K562 (cell line): ENCODE data around the gene MED29. TPM values are rescaled to one million over a fixed set of nuclear protein-coding genes. Genes with fewer than 3 reads are reported as not detected.

Source experiments
- BRD9 ChIP-seq: fragments of 450-650 bp; IDR thresholded peaks from 2 replicates; pipeline ENCODE4 v1.6.1; 2018; ENCODE audit warnings: low read depth; ENCODE audit not compliant: partially characterized antibody
- JUNB ChIP-seq: fragments of 450-650 bp; formaldehyde crosslinking; conservative IDR thresholded peaks from 2 replicates; pipeline ENCODE4 v1.4.0; 2020; ENCODE audit warnings: mild to moderate bottlenecking
- NR1H2 ChIP-seq: sonication (generic); formaldehyde crosslinking; IDR thresholded peaks from 2 replicates; pipeline ENCODE4 v1.4.0; 2020; ENCODE audit warnings: mild to moderate bottlenecking, missing genetic modification reagents
- POU5F1 ChIP-seq: fragments of 150-350 bp; IDR thresholded peaks from 2 replicates; pipeline ENCODE4 v1.6.1; 2014; ENCODE audit warnings: borderline replicate concordance, low read length, low read depth, mild to moderate bottlenecking; ENCODE audit not compliant: partially characterized antibody
- SMARCE1 ChIP-seq: fragments of 450-650 bp; IDR thresholded peaks from 2 replicates; pipeline ENCODE4 v1.7.1; 2016; ENCODE audit warnings: mild to moderate bottlenecking
- STAT5A ChIP-seq: IDR thresholded peaks from 2 replicates; pipeline ENCODE4 v1.6.1; 2012; ENCODE audit warnings: low read length, inconsistent platforms, borderline replicate concordance
- TAF9B ChIP-seq: fragments of 450-650 bp; IDR thresholded peaks from 2 replicates; pipeline ENCODE4 v1.6.1; 2018; ENCODE audit warnings: mild to moderate bottlenecking; ENCODE audit not compliant: partially characterized antibody
- WHSC1 ChIP-seq: IDR thresholded peaks from one replicate; pipeline ENCODE4 v1.6.1; 2012; ENCODE audit warnings: low read length, control low read depth, inconsistent platforms
- ZNF311 ChIP-seq: fragments of 250-450 bp; sonication (Bioruptor Pico); IDR thresholded peaks from 2 replicates; pipeline ENCODE4 v1.4.0; 2020; ENCODE audit warnings: mild to moderate bottlenecking, moderate library complexity
- ZSCAN29 ChIP-seq: fragments of 450-650 bp; IDR thresholded peaks from 2 replicates; pipeline ENCODE4 v1.6.1; 2017
- polyA plus RNA-seq, 8 experiments: library from polyadenylated mRNA; depleted of rRNA in 4 of 8; stranded (reverse) in 5 of 8; unstranded in 3 of 8; fragments of >200 nt; fragmentation: Nextera tagmentation in 2 of 8; fragmentation: Illumina TruSeq in 1 of 8; extraction: Ambion mirVana in 2 of 8; extraction: Trizol in 1 of 8; gene quantifications; 2 replicates each; pipeline versions ENCODE4 v1.2.1 to v1.2.3, GENCODE V29; 2011 to 2014; ENCODE audit warnings: inconsistent platforms in 1 of 8, missing spikeins in 1 of 8
- total RNA-seq, 7 experiments: library from RNA; depleted of rRNA in 6 of 7; stranded (reverse); fragments of >200 nt in 6 of 7; fragmentation: Illumina TruSeq in 2 of 7; extraction: Trizol in 2 of 7; gene quantifications; 2 replicates each; pipeline versions ENCODE4 v1.2.1 to v1.2.3, GENCODE V29; 2011 to 2021; ENCODE audit warnings: low replicate concordance in 1 of 7
- TF ChIP-seq, protein P1 (sequence below): fragments of 450-650 bp; IDR thresholded peaks from 2 replicates; pipeline ENCODE4 v1.6.1; 2016; ENCODE audit warnings: mild to moderate bottlenecking, moderate library complexity
- TF ChIP-seq, protein P2 (sequence below): sonication (generic); formaldehyde crosslinking; IDR thresholded peaks from 2 replicates; pipeline ENCODE4 v1.8.0; 2022; ENCODE audit warnings: missing genetic modification reagents, mild to moderate bottlenecking, borderline replicate concordance

Gene MED29
- total and polyA plus RNA-seq, 9 of the 15 experiments (the other 6 are each of a cell fraction or from before 2014, with no cell fraction given), result 1.8 to 22.6 (median 12.4) TPM

DNA sequence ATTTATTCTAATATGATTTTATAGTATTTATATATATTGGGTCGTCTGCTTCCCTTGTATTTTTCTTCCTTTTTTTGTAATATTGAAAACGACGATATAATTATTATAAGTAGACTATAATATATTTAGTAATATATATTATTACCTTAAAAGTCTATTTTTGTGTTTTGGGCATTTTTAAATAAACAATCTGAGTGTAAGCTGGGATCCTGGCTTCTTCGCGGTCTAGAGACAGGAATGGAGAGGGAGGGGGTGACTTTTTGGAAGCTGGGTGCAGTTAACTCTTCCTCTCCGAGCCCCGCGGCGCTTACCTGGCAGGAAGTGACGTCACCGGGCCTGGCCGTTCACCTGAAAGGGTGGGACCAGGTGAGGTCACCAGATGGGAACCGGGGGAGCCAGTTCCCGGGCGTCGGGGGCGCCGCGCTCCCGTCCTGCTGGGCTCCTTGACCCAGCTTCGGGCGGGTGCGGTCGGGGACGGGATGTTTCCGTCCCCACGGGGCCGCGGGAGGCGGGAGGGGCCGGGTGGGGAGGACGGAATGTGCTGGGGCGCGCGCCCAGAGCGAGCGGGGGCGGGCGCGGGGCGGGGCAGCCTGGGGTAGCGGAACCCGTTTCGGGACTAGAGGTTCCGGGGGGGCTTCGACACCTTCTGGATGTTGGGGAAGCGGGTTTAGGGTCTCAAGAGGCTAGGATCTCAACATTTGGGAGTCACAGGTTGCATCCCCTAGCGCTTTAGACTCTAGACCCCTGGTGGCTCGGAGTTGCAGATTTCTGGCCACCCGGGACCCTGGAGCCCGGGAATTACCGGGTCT is 18.2 kb downstream of the MED29 start (continued):
- TF ChIP-seq POU5F1, result no peak
- TF ChIP-seq STAT5A, result no peak
- no peak for TF ChIP-seq BRD9
- no peak for TF ChIP-seq SMARCE1
- TF ChIP-seq TAF9B, result no peak
- peak; percentile 86 for TF ChIP-seq JUNB (CRISPR knock-in tag)
- no peak for TF ChIP-seq ZNF311 (CRISPR knock-in tag)
- no peak for TF ChIP-seq WHSC1
- no peak for TF ChIP-seq NR1H2 (CRISPR knock-in tag)
- TF ChIP-seq, protein P1, sequence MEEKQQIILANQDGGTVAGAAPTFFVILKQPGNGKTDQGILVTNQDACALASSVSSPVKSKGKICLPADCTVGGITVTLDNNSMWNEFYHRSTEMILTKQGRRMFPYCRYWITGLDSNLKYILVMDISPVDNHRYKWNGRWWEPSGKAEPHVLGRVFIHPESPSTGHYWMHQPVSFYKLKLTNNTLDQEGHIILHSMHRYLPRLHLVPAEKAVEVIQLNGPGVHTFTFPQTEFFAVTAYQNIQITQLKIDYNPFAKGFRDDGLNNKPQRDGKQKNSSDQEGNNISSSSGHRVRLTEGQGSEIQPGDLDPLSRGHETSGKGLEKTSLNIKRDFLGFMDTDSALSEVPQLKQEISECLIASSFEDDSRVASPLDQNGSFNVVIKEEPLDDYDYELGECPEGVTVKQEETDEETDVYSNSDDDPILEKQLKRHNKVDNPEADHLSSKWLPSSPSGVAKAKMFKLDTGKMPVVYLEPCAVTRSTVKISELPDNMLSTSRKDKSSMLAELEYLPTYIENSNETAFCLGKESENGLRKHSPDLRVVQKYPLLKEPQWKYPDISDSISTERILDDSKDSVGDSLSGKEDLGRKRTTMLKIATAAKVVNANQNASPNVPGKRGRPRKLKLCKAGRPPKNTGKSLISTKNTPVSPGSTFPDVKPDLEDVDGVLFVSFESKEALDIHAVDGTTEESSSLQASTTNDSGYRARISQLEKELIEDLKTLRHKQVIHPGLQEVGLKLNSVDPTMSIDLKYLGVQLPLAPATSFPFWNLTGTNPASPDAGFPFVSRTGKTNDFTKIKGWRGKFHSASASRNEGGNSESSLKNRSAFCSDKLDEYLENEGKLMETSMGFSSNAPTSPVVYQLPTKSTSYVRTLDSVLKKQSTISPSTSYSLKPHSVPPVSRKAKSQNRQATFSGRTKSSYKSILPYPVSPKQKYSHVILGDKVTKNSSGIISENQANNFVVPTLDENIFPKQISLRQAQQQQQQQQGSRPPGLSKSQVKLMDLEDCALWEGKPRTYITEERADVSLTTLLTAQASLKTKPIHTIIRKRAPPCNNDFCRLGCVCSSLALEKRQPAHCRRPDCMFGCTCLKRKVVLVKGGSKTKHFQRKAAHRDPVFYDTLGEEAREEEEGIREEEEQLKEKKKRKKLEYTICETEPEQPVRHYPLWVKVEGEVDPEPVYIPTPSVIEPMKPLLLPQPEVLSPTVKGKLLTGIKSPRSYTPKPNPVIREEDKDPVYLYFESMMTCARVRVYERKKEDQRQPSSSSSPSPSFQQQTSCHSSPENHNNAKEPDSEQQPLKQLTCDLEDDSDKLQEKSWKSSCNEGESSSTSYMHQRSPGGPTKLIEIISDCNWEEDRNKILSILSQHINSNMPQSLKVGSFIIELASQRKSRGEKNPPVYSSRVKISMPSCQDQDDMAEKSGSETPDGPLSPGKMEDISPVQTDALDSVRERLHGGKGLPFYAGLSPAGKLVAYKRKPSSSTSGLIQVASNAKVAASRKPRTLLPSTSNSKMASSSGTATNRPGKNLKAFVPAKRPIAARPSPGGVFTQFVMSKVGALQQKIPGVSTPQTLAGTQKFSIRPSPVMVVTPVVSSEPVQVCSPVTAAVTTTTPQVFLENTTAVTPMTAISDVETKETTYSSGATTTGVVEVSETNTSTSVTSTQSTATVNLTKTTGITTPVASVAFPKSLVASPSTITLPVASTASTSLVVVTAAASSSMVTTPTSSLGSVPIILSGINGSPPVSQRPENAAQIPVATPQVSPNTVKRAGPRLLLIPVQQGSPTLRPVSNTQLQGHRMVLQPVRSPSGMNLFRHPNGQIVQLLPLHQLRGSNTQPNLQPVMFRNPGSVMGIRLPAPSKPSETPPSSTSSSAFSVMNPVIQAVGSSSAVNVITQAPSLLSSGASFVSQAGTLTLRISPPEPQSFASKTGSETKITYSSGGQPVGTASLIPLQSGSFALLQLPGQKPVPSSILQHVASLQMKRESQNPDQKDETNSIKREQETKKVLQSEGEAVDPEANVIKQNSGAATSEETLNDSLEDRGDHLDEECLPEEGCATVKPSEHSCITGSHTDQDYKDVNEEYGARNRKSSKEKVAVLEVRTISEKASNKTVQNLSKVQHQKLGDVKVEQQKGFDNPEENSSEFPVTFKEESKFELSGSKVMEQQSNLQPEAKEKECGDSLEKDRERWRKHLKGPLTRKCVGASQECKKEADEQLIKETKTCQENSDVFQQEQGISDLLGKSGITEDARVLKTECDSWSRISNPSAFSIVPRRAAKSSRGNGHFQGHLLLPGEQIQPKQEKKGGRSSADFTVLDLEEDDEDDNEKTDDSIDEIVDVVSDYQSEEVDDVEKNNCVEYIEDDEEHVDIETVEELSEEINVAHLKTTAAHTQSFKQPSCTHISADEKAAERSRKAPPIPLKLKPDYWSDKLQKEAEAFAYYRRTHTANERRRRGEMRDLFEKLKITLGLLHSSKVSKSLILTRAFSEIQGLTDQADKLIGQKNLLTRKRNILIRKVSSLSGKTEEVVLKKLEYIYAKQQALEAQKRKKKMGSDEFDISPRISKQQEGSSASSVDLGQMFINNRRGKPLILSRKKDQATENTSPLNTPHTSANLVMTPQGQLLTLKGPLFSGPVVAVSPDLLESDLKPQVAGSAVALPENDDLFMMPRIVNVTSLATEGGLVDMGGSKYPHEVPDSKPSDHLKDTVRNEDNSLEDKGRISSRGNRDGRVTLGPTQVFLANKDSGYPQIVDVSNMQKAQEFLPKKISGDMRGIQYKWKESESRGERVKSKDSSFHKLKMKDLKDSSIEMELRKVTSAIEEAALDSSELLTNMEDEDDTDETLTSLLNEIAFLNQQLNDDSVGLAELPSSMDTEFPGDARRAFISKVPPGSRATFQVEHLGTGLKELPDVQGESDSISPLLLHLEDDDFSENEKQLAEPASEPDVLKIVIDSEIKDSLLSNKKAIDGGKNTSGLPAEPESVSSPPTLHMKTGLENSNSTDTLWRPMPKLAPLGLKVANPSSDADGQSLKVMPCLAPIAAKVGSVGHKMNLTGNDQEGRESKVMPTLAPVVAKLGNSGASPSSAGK, result no peak; the same call in 1 of the 2 replicates
- TF ChIP-seq, protein P2, sequence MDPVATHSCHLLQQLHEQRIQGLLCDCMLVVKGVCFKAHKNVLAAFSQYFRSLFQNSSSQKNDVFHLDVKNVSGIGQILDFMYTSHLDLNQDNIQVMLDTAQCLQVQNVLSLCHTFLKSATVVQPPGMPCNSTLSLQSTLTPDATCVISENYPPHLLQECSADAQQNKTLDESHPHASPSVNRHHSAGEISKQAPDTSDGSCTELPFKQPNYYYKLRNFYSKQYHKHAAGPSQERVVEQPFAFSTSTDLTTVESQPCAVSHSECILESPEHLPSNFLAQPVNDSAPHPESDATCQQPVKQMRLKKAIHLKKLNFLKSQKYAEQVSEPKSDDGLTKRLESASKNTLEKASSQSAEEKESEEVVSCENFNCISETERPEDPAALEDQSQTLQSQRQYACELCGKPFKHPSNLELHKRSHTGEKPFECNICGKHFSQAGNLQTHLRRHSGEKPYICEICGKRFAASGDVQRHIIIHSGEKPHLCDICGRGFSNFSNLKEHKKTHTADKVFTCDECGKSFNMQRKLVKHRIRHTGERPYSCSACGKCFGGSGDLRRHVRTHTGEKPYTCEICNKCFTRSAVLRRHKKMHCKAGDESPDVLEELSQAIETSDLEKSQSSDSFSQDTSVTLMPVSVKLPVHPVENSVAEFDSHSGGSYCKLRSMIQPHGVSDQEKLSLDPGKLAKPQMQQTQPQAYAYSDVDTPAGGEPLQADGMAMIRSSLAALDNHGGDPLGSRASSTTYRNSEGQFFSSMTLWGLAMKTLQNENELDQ (CRISPR knock-in tag), result no peak
- no peak for TF ChIP-seq ZSCAN29
